HG02981 (cell line): Measurements from ENCODE around the gene RPS28.
"Not testable (repeated sequence)": the region's sequence is repeated elsewhere in the genome, so short reads cannot be mapped to it uniquely, and the experiment has no call there.

Source experiments
- ATAC-seq: cut with Tn5 transposase; IDR thresholded peaks from one replicate; pipeline ENCODE4 v1.9.1; 2021; ENCODE audit warnings: mild to moderate bottlenecking, moderate library complexity; ENCODE audit not compliant: unreplicated experiment

The RPS28 gene

DNA sequence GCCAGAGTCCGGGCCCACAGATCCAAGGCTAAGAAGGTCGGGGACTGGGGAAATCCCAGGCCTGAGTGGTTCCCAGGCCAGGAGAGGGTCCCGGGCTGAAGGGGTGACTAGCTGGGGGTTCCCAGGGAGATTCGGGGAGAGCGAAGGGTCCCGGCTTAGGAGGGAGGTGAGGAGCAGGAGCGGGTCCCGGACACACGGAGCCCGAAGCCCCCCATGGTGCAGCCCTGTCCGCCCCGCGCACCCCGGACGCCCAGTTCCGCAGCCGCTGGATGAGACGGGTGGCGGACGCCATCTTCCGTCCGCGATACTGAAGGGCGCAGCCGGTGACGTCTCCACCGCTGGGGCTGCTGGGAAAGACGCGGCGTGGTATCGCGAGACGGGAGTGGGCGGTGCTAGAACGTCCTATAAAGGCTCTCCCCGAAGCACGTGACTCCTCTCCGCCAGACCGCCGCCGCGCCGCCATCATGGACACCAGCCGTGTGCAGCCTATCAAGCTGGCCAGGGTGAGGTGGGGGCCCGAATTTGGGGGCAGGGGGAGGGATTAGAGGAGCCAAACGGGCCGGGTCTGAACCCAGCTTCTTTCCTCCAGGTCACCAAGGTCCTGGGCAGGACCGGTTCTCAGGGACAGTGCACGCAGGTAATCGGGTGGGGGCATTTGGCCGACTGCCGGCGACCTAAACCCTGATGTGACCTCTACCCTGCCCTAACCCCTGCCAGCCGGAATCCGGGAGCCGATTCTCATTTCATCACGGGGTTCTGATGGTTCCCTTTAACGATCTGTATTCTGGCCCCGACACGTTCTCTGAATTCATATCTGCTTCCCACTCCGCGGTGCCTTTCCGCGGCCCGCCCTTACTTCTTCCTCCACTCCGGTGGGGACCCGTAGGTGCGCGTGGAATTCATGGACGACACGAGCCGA lies at the start of gene RPS28, which contains the start of gene NDUFA7:
Gene RPS28, plus strand, starts transcription at position 430 of the 919 bp plus-strand sequence. Its CDS starts 35 bp downstream, at position 465.
Gene NDUFA7, minus strand, starts transcription at position 309 of the 919 bp plus-strand sequence. Its CDS starts 17 bp downstream, at position 292.
- peak; percentile 87 for ATAC-seq

GRCh38 chr19:8276508-8276907 lies 44.8 kb upstream of the RPS28 start:
- not testable (repeated sequence) for ATAC-seq

- not testable (repeated sequence) for ATAC-seq
Observed at GRCh38 chr19:8291337-8291736, 30.0 kb upstream of the RPS28 start.

GRCh38 chr19:8302357-8302691 lies 19.0 kb upstream of the RPS28 start:
- no peak for ATAC-seq

GRCh38 chr19:8302734-8303133 lies 18.6 kb upstream of the RPS28 start:
- no peak for ATAC-seq

DNA sequence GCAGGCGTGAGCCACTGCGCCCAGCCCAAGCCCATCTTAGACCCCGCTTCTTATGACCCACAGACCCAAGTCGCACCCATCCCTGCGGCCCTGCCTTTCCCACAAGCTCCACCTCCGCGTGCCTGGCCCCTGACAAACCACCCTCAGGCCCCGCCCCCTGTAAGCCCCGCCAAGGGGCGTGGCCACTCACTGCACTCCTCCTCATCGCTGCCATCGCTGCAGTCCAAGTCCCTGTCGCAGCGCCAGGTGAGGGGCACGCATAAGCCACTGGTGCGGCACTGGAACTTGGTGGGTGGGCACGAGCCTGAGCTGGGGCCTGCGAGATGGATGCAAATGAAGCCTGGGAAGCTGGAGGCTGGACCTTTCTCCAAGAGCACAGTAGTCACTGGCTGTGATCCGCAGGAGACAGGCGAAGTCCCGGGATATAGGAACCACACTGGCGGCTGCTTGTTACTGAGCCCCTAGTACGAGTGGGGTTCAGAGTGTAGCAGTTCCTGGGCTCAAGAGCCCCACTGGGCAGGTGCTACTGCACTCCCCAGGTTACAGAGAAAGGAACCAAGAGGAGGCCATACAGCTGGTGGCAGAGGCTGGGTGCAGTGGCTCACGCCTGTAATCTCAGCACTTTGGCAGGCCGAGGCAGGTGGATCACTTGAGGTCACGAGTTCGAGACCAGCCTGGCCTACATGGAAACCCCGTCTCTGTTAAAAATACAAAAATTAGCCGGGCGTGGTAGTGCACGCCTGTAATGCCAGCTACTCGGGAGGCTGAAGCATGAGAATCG lies 16.3 kb upstream of the RPS28 start:
- ATAC-seq = no peak

GRCh38 chr19:8305798-8306197 lies 15.5 kb upstream of the RPS28 start:
- no peak for ATAC-seq

DNA sequence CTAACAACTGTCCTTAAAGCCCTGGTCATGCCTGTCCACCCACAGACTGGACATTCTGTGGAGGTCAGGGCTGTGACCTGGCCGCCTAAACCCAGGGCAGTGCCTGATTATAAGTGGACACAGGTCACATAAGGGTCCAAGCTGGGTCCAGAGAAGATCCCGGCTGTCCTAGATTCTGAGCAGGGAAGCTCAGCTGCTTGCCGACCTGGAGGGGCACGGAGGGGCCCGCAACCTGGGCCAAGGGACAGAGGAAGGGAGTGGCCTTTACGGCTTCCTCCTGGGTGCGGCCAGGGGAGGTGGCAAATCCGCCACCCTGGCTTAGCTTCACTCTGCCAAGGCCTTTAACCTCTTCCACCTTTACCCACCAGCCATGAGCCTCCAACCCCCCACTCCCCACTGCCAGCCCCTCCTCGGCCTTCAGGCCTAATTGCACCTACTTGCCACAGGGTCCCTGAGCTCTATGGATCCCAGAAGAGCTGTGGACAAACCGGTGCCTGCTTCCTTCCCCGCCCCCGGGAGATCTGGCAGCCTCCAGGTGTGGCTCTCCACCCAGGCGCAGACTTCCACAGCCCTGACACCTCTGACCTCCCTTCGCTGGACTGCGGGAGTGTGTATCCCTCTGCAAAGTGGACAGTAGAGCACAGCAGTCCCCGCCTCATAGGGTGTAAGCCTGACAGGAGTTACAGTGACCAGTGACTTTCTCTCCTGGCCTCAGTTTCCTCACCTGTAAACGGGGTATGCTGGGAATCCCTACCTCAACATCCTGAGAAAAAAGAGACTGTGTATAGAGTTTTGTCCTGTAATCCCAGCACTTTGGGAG lies 14.9 kb upstream of the RPS28 start:
- no peak for ATAC-seq

- no peak for ATAC-seq
Observed at GRCh38 chr19:8307400-8307964, 13.8 kb upstream of the RPS28 start.

- ATAC-seq = peak; percentile 62
Observed at GRCh38 chr19:8307965-8308866, 13.1 kb upstream of the RPS28 start, which contains the start of gene CD320. TSS of gene CD320 (minus strand) at chr19:8308358. CDS start at chr19:8308290, 68 bp downstream.

DNA sequence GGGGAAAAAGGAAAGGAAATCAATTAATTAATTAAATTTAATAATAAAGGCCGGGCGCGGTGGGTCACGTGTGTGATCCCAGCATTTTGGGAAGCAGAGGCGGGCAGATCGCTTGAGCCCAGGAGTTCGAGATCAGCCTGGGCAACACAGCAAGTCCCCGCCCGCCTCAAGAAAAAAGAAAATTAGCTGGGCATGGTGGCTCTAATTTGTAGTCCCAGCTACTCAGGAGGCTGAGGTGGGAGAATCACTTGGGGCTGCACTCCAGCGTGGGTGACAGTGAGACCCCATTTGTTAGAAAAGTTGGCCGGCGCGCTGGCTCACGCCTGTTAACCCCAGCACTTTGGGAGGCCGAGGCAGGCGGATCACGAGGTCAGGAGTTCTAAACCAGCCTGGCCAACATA lies 12.4 kb upstream of the RPS28 start:
- ATAC-seq = no peak

DNA sequence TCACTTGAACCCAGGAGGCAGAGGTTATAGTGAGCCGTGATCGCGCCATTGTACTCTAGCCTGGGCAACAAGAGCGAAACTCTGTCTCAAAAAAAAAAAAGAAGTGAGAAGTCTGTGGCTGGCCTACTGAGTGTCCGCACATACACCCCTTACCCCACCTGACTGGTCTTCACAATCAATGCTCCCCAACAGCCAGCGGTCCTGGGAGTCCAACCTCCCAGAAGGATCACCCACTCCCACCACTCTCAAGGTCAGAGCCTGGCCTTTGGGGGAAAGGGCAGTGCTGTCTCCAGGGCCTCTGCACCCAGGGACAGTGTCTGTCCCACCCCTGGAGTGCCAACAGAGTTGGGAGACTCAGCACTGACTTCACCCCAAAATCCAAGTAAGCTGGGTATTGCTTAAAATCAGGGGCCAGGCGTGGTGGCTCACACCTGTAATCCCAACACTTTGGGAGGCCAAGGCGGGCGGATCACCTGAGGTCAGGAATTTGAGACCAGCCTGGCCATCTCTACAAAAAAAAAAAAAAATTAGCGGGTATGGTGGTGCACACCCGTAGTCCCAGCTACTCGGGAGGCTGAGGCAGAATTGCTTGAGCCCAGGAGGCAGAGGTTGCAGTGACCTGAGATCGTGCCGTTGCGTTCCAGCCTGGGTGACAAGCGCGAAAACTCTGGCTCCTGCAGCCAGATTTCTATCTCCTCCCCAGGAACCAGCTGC lies 10.8 kb upstream of the RPS28 start:
- no peak for ATAC-seq

DNA sequence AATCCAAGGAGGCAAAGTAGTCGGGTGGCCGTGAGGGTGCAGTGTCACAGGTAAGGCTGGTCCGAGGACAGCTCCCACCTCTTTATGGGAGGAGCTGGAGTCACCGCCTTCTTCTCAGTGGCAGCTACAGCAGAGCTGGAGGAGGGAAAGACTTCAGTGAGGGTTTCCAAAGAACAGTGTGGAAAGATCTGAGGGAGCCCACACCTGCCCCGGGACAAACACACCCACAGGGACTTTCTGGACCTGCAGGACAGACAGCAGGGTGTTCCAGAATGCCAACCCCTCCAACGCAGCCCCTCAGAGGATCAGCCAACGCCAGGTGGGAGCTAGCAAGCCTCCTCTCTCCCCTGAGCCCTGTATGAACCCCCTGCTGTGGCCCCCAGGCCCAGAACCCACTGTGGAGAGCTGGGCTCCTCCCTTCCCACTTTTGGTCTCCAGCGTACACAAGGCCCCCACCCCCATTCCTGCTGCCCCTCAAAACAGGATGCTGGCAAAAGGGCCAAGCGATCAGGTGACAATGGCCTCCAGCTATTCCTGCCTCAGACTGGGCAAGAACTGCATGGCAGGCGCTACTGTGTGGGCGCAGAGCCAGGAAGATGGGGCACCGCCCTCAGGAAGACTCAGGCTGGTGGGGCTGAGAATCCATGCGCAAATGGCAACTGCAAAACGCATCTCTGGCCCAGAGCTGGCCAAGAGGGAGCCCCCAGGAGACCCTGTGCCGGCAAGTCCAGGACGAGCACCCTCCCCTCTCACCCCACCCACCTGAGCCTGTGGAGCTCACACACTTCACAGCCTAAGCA lies 9.6 kb upstream of the RPS28 start:
- ATAC-seq = no peak

DNA sequence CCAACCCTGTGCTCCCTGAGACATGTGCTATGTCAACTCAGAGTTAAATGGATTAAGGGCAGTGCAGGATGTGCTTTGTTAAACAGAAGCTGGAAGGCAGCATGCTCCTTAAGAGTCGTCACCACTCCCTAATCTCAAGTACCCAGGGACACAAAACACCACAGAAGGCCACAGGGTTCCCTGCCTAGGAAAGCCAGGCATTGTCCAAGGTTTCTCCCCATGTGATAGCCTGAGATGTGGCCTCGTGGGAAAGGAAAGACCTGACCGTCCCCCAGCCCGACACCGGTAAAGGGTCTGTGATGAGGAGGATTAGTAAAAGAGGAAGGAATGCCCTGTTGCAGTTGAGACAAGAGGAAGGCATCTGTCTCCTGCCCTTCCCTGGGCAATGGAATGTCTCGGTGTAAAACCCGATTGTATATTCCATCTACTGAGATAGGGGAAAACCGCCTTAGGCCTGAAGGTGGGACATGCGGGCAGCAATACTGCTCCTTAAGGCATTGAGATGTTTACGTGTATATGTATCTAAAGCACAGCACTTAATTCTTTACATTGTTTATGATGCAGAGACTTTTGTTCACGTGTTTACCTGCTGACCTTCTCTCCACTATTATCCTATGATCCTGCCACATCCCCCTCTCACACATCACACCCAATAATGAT lies 6.2 kb upstream of the RPS28 start:
- ATAC-seq = not testable (repeated sequence)

GRCh38 chr19:8316351-8317125 lies 4.8 kb upstream of the RPS28 start:
- no peak for ATAC-seq

- ATAC-seq = not testable (repeated sequence)
Observed at GRCh38 chr19:8318835-8319234, 2.5 kb upstream of the RPS28 start.
